HepG2 (cell line): ENCODE results near the gene RERE. TPM values are rescaled to one million over a fixed set of nuclear protein-coding genes. Genes with fewer than 3 reads are reported as not detected.

ENCODE experiments used
- ATAC-seq: fragments of 200-7000 bp; cut with Tn5 transposase; 3 replicates; pipeline ENCODE4 v1.9.1; 2020; ENCODE audit warnings: mild to moderate bottlenecking, moderate library complexity
- BruUV-seq: library from RNA; stranded (reverse); fragments of 400-500 nt; replicated peaks from 2 replicates; lab custom pipeline; 2021; lab: Mats Ljungman, UMichigan
- CTCF ChIA-PET: fragments of 300-600 bp; formaldehyde crosslinking; extraction: SDS; loops from one replicate; lab custom pipeline; 2021; ENCODE audit warnings: low total read pairs, inconsistent platforms, low intra/inter-chr PET ratio; lab: Yijun Ruan, JAX
- POLR2A ChIA-PET: fragments of 350-600 bp; sonication (Branson Sonifier 250); formaldehyde crosslinking; loops from one replicate; lab custom pipeline; 2020; ENCODE audit warnings: antibody characterized with exemption, inconsistent platforms; lab: Yijun Ruan, JAX
- DNase-seq: peaks from one replicate; pipeline ENCODE4 v3.0.0-alpha.2; 2015; ENCODE audit warnings: low spot score
- FAIRE-seq: peaks from 3 replicates; lab custom pipeline; 2011; peaks lifted over from hg19 to GRCh38; lab: Jason Lieb, UNC
- H2AFZ ChIP-seq: one replicate; pipeline ENCODE4 v1.6.1; 2011; ENCODE audit warnings: low read length, inconsistent platforms
- H3K27ac ChIP-seq: fragments of 300-600 bp; 3 replicates; pipeline ENCODE4 v1.8.0; 2011; ENCODE audit warnings: mixed run types, mild to moderate bottlenecking, mixed read lengths, low read length, inconsistent platforms; ENCODE audit not compliant: insufficient read depth; ENCODE audit errors: extremely low read length
- H3K27me3 ChIP-seq, 2 experiments: fragments of 200-600 bp in 1 of 2; 2 replicates in 1 of 2; 3 replicates in 1 of 2; pipeline versions ENCODE4 v1.6.0 to v1.8.0; 2011; ENCODE audit warnings: low read length in 2 of 2, mild to moderate bottlenecking in 2 of 2, moderate library complexity in 2 of 2, inconsistent platforms in 1 of 2; ENCODE audit not compliant: insufficient read depth in 2 of 2, control insufficient read depth in 1 of 2
- H3K36me3 ChIP-seq, 2 experiments: fragments of 200-600 bp in 1 of 2; replicated peaks in 1 of 2; 2 replicates in 1 of 2; 3 replicates in 1 of 2; pipeline versions ENCODE4 v1.5.1 to v1.8.0; 2011; ENCODE audit warnings: low read length in 2 of 2, inconsistent platforms in 1 of 2; ENCODE audit not compliant: insufficient read depth in 2 of 2, control insufficient read depth in 1 of 2
- H3K4me1 ChIP-seq: 2 replicates; pipeline ENCODE4 v1.5.1; 2012; ENCODE audit warnings: low read length, inconsistent platforms; ENCODE audit not compliant: insufficient read depth
- H3K4me2 ChIP-seq: 2 replicates; pipeline ENCODE4 v1.6.0; 2011; ENCODE audit warnings: low read depth, low read length, inconsistent platforms
- H3K4me3 ChIP-seq, 3 experiments: fragments of 200-600 bp in 1 of 3; sonication (generic), shearing (Covaris generic) in 1 of 3; replicated peaks in 1 of 3; 2 replicates each; pipeline ENCODE4 v1.5.1; 2011 to 2016; ENCODE audit warnings: low read length in 3 of 3, inconsistent platforms in 2 of 3, low read depth in 2 of 3, mild to moderate bottlenecking in 2 of 3, control low read depth in 1 of 3, mixed read lengths in 1 of 3; ENCODE audit not compliant: insufficient read depth in 1 of 3
- H3K79me2 ChIP-seq: one replicate; pipeline ENCODE4 v1.6.1; 2011; ENCODE audit warnings: low read length, inconsistent platforms; ENCODE audit not compliant: insufficient read depth
- H3K9ac ChIP-seq: 2 replicates; pipeline ENCODE4 v1.6.0; 2011; ENCODE audit warnings: mild to moderate bottlenecking, low read depth, low read length, inconsistent platforms; ENCODE audit not compliant: insufficient read depth
- H3K9me3 ChIP-seq: 2 replicates; pipeline ENCODE4 v1.5.1; 2012; ENCODE audit warnings: mild to moderate bottlenecking, low read length
- H4K20me1 ChIP-seq: 2 replicates; pipeline ENCODE4 v1.6.0; 2011; ENCODE audit warnings: inconsistent platforms, mild to moderate bottlenecking, low read length, moderate library complexity; ENCODE audit not compliant: insufficient read depth
- RCOR2 ChIP-seq: IDR thresholded peaks from 2 replicates; pipeline ENCODE4 v1.6.1; 2016; ENCODE audit warnings: missing biosample characterization, missing genetic modification reagents
- SMC3 ChIP-seq: IDR thresholded peaks from 2 replicates; pipeline ENCODE4 v1.6.1; 2011; ENCODE audit warnings: low read length, improper control_type of control experiment
- SRSF1 ChIP-seq: fragments of 200-400 bp; formaldehyde crosslinking; optimal IDR thresholded peaks from 2 replicates; pipeline ENCODE3; 2017; ENCODE audit warnings: mild to moderate bottlenecking, low read depth, low read length, moderate library complexity
- STAG1 ChIP-seq: sonication (generic); formaldehyde crosslinking; IDR thresholded peaks from 2 replicates; pipeline ENCODE4 v1.4.0; 2020; ENCODE audit warnings: missing genetic modification reagents
- ZFP36 ChIP-seq: fragments of 150-350 bp; IDR thresholded peaks from 2 replicates; pipeline ENCODE4 v1.6.1; 2018; ENCODE audit warnings: borderline replicate concordance, low read length, low read depth; ENCODE audit not compliant: partially characterized antibody
- ZNF260 ChIP-seq: sonication (generic); formaldehyde crosslinking; IDR thresholded peaks from 2 replicates; pipeline ENCODE4 v1.4.0; 2020; ENCODE audit warnings: missing genetic modification reagents, low read depth, mild to moderate bottlenecking, borderline replicate concordance
- ZNF318 ChIP-seq: sonication (generic); formaldehyde crosslinking; IDR thresholded peaks from 2 replicates; pipeline ENCODE4 v1.4.0; 2020; ENCODE audit warnings: mild to moderate bottlenecking, missing genetic modification reagents
- WGBS: methylation state at CpG from one replicate; pipeline ENCODE4 v1.1.6; 2017; ENCODE audit warnings: low lambda C conversion rate; 5-methylcytosine and 5-hydroxymethylcytosine counted together
- in situ Hi-C: cut with HindIII; loops from 2 replicates; pipeline ENCODE4 v1.10.0; 2017; ENCODE audit warnings: low pct_unique_long_range_greater_than_20kb; ENCODE audit not compliant: extremely low pct_ligation_motif_present
- intact Hi-C: fragments of 100-400 bp; cut with micrococcal nuclease; formaldehyde crosslinking; loops from one replicate; pipeline ENCODE4 v1.10.0; 2022; ENCODE audit not compliant: unreplicated experiment
- polyA plus RNA-seq, 8 experiments: library from polyadenylated mRNA; depleted of rRNA in 3 of 8; stranded (reverse) in 7 of 8; unstranded in 1 of 8; fragments of >200 nt; fragmentation: Illumina TruSeq in 4 of 8; extraction: Trizol in 4 of 8; gene quantifications; 2 replicates each; pipeline versions ENCODE4 v1.2.1 to v1.2.3, GENCODE V29; 2011 to 2016; ENCODE audit warnings: low read depth in 4 of 8, missing spikeins in 1 of 8, mixed read lengths in 1 of 8; ENCODE audit not compliant: insufficient read depth in 1 of 8
- total RNA-seq, 5 experiments: library from RNA; depleted of rRNA; stranded (reverse); fragments of >200 nt; fragmentation: Illumina TruSeq; extraction: Trizol; gene quantifications; 2 replicates each; pipeline ENCODE4 v1.2.3, GENCODE V29; 2016; ENCODE audit warnings: low read depth in 1 of 5

The RERE gene
- total and polyA plus RNA-seq, 2 of the 13 experiments (the other 11 are each of a cell fraction or from before 2014, with no cell fraction given): 18.3 to 21.9 TPM

GRCh38 chr1:8835941-8836643, 18.7 kb upstream of the RERE start (continued):
- no peak for TF ChIP-seq ZNF318 (CRISPR knock-in tag)
- TF ChIP-seq, all 625 proteins: peak for 0

GRCh38 chr1:8831340-8831739, 13.9 kb upstream of the RERE start:
- Histone ChIP-seq H3K9ac (no peak overlapping the region), H3K4me2 (peak overlapping the region; percentile 50; the same call in 1 of the 2 replicates), H4K20me1 (no peaks in the 10 kb centered on the region), H3K36me3 (no peaks in the 10 kb centered on the region), H2AFZ (no peak overlapping the region), H3K27ac (no peak overlapping the region), H3K4me1 (peaks cover 60% of the 10 kb centered on the region), H3K4me3 (no peak overlapping the region), H3K9me3 (no peaks in the 10 kb centered on the region), H3K27me3 (no peaks in the 10 kb centered on the region; a peak in 1 of 5 replicates), H3K79me2 (no peaks in the 10 kb centered on the region)
- CTCF ChIA-PET: interaction anchor here (2.0 kb wide), 1 partner anchor 17 kb away, joined by 9 read pairs; no protein-coding TSS in a partner anchor
- peak; percentile 31; the same call in 1 of the 2 replicates for TF ChIP-seq SMC3
- no peak for TF ChIP-seq RCOR2 (CRISPR knock-in tag)
- TF ChIP-seq SRSF1: no peak
- no peak for TF ChIP-seq ZNF260
- 0 out of 2 replicates have a peak, but pooled peaks have one; percentile 9 for TF ChIP-seq STAG1 (CRISPR knock-in tag)
- no peak for TF ChIP-seq ZFP36
- POLR2A ChIA-PET: interaction anchor here (1.0 kb wide), 1 partner anchor 17 kb away, joined by 3 read pairs; no protein-coding TSS in a partner anchor
- in situ Hi-C loops: loop anchor here (25.0 kb wide), 1 partner anchor 269 kb away; no protein-coding TSS in a partner anchor
- intact Hi-C loops: no loop called here
- BruUV-seq: no TSS peak
- DNase-seq (no peak), FAIRE-seq (no peak), ATAC-seq (peak; percentile 44)
- WGBS: 56% methylated on average over 4 of the region's 4 CpGs
